ENCODE results near the gene SYNGAP1. TPM values are rescaled to one million over a fixed set of nuclear protein-coding genes. Genes with fewer than 3 reads are reported as not detected.
A peak's percentile ranks its signal among the peaks of the same experiment; 100 is the strongest.

SYNGAP1 gene
- total RNA-seq, 1 donor from 2014 or later, result 32.6 TPM

DNA sequence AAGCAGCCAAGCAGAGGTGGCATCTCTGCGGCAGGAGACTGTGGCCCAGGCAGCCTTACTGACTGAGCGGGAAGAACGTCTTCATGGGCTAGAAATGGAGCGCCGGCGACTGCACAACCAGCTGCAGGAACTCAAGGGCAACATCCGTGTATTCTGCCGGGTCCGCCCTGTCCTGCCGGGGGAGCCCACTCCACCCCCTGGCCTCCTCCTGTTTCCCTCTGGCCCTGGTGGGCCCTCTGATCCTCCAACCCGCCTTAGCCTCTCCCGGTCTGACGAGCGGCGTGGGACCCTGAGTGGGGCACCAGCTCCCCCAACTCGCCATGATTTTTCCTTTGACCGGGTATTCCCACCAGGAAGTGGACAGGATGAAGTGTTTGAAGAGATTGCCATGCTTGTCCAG, 15.0 kb upstream of the SYNGAP1 start:
- no peak for DNase-seq (ENCODE audit: low spot score)

DNA sequence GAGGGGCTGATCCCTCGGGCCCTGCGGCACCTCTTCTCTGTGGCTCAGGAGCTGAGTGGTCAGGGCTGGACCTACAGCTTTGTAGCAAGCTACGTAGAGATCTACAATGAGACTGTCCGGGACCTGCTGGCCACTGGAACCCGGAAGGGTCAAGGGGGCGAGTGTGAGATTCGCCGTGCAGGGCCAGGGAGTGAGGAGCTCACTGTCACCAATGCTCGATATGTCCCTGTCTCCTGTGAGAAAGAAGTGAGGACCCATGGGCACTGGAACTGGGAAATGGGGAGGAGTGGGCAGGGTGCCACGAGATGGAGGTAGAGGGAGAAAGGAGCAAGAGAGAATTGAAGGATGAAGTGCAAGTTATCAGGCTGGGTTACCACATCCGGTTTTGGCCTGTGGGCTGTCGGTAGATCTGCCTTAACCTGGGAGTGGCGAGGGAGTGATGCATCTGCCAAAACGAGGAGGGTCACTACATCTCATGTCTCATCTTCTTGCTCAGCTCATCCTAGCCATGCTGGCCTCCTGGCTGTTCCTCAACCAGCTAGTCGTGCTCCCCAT, 14.4 kb upstream of the SYNGAP1 start:
- DNase-seq (ENCODE audit: low spot score), result no peak

DNA sequence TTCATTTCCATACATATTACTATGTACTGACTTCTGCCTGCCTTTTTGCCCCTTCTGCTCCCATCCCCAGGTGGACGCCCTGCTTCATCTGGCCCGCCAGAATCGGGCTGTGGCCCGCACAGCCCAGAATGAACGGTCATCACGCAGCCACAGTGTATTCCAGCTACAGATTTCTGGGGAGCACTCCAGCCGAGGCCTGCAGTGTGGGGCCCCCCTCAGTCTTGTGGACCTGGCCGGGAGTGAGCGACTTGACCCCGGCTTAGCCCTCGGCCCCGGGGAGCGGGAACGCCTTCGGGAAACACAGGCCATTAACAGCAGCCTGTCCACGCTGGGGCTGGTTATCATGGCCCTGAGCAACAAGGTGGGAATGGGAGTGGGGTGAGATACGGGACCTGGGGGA, 13.7 kb upstream of the SYNGAP1 start:
- DNase-seq (ENCODE audit: low spot score), result no peak

DNA sequence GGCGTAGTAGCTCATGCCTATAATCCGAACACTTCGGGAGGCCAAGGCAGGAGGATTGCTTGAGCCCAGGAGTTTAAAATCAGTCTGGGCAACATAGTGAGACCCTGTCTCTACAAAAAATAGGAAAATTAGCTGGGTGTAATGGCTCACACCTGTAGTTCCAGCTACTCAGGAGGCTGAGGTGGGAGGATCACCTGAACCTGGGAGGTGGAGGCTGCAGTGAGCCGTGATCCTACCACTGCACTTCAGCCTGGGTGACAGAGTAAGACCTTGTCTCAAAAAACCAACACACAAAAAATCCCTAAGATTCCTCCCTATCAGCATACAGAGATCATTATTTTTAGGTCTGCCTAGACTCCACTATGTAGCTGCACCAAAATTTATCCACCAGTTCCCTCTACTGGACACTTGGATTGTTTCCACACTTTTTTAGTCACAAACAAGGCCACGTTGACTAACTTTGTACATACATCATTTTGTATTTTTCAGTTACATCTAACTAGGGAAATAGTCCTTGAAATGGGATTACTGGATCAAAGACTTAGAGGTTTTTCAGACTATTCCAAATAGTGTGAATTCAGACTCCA, 12.6 kb upstream of the SYNGAP1 start:
- no peak for DNase-seq (ENCODE audit: low spot score)

DNA sequence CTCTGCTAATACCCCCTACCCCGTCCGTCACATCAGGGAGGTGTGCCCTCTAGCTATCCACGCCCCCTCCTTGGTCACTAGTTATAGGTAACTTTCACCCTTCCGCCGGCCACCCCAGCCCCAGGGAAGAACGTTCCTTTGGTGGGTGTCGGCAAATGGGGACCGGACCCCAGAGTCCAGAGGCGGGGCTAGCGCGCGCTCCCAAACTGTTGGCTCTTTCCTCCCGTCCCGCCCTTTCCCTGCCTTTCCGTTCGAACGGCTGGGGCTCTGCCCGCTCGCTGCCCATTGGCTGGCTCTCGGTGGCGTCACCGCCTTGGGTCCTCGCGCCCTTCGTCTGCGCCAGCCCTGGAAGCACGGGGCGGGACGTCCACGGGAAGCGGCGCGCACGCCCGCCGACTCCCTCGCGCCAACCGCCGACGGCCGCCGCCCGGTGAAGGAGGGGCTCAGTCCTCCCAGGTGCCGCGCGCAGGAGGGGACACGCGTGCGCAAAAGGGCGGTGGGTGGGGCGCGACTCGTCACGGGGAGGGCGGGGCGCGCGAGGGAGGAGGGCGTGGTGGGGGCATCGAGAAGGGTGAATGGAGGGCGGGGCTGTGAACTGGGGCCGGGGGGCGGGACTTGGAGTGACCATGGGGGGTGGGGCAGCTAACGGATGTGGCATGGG, 9.7 kb upstream of the SYNGAP1 start:
- peak; percentile 97 for DNase-seq (ENCODE audit: low spot score)

DNA sequence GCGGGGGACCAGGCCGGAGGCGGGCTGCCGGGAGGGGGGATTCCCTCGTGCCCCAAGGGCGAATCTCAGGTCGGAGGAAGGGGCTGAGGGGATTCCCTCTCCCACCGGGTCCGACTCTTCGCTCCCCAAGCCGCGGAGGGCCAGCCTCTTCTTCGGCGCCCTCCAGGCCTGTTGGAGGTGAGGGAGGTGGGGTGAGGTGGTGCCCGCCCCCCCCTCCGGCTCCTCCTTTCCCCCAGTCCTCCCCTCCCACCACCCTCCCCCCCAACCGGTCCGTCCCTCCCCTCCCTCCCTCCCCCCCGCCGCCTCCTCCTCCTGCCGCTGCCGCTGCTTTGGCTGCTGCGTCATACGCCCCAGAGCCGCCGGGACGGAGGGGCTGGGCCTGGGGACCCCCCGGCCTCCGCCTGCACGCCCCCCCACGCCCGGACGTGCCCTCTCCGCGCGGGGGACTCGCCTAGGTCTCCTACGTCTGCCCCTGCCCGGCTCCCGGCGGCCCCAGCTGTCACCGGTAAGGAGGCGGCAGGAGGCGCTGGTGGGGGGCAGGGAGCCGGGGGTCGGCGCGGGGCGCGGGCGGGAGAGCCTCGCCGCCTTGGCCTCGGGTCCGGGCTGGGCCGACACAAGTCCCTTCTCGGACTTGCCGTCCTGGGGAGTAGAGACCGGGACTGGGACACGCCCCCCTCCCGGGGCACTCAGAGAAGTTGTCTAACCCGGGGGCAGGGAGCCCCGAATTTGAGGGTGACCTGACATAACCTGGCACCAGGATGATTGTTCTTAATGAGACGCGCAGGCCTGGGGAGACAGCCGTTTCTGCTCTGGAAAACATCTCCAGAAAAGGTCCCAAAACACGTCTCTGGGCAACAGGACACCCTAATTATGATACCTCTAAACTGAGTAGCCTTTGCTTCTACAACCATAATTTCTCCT, 8.9 kb upstream of the SYNGAP1 start, which contains the start of gene PHF1:
TSS of gene PHF1 (plus strand) at position 304 of the 921 bp plus-strand sequence. CDS start 1,250 bp downstream, outside the sequence.
- peak; percentile 67 for DNase-seq (ENCODE audit: low spot score)

DNA sequence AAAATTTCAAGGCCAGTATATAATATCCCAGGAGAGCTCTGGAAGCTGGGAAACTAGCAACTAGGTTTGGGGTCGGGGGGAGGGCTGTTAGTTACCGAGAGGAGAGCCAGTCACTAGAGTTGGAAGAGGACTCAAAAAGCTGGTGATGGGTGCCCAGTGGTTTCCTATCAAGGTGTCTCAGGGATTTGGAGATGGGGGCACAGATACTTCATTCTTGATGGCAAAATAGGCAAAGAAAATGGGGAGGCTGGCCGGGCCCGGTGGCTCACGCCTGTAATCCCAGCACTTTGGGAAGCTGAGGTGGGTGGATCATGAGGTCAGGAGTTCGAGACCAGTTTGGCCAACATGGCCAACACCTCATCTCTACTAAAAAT, 8.2 kb upstream of the SYNGAP1 start:
- DNase-seq (ENCODE audit: low spot score), result no peak

DNA sequence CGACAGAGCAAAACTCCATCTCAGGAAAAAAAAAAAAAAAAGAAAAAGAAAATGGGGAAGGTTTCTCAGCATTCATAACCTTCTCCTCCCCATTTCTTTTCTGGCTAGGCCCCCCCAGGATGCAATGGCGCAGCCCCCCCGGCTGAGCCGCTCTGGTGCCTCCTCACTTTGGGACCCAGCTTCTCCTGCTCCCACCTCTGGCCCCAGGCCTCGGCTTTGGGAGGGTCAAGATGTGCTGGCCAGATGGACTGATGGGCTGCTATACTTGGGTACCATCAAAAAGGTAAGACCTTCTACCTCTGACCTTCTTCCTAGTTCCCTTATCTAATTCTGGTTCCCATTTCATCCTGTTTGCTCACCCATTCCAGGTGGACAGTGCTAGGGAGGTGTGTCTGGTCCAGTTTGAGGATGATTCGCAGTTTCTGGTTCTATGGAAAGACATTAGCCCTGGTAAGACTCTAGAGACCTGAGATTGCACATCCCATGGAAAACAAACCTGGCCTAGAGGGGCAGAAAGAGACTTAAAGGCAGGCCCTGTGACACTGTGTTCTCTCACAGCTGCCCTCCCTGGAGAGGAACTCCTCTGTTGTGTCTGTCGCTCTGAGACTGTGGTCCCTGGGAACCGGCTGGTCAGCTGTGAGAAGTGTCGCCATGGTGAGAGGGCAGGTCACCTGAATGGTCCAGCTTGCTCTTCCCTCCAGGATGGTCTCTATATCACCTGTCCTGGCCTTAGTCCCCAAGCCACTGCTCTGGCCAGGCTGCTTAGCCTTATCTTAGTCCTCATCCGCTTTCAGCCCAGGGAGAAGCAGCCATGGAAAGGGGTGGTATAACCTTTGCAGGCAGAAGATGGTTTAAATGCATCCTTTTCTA, 7.5 kb upstream of the SYNGAP1 start:
- no peak for DNase-seq (ENCODE audit: low spot score)

DNA sequence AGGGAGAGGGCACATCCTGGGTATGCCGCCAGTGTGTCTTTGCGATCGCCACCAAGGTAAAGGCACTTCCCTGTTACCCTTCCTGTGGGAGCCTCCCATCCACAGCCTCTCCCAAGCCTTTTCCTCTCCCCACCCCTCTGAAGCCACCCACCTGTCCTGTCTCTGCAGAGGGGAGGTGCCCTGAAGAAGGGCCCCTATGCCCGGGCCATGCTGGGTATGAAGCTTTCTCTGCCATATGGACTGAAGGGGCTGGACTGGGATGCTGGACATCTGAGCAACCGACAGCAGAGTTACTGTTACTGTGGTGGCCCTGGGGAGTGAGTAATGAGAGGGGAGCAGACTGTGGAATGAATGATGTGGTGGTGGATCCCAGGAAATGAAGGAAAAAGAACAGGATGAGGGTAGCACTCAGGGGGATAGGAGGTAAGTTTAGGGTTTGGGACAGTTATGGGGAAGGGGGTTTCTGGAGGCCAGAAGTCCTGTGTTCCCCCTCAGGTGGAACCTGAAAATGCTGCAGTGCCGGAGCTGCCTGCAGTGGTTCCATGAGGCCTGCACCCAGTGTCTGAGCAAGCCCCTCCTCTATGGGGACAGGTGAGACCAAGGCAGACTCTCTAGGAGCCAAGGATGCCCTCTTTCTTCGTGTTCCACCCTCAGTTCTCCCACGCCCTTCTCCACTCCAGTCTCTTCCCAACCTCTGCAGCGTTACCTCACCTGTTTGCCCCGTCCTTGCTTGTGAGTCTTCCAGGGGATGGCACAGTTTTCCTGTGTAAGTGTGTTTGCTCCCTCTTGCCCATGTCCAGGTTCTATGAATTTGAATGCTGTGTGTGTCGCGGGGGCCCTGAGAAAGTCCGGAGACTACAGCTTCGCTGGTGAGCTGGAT, 6.4 kb upstream of the SYNGAP1 start:
- no peak for DNase-seq (ENCODE audit: low spot score)

DNA sequence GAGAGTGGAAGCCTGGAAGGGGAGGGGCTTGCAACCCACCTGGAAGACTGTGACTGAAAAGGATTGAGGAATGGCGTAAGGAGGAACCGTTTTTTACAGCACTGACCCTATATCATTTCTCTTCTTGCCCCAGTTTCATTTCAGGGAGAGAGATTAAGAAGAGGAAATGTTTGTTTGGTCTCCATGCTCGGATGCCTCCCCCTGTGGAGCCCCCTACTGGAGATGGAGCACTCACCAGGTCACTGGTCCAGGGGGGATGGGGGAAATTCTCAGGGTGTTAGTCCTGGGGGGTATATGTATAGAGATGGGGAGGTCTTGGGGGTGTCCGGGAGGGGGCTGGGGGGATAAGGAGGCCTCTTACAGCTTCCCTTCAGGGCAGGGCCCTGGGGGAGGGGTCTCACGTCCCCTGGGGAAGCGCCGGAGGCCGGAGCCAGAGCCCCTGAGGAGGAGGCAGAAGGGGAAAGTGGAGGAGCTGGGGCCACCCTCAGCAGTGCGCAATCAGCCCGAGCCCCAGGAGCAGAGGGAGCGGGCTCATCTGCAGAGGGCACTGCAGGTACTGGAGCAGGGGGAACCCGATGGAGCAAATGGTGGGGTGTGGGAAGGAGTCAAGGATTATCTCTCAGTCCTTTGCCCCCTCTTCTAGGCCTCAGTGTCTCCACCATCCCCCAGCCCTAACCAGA, 5.1 kb upstream of the SYNGAP1 start:
- DNase-seq (ENCODE audit: low spot score), result no peak

DNA sequence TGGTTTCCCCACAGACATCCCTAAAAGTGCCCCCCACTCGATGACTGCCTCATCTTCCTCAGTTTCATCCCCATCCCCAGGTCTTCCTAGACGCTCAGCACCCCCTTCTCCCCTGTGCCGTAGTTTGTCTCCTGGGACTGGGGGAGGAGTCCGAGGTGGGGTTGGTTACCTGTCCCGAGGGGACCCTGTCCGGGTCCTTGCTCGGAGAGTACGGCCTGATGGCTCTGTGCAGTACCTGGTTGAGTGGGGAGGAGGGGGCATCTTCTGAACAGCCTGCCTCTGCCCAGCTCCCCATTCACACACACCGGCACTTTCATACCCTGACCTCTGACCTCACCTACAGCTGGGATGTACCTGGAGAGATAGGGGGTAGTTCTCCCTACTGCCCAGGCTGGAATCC, 4.0 kb upstream of the SYNGAP1 start:
- no peak for DNase-seq (ENCODE audit: low spot score)

DNA sequence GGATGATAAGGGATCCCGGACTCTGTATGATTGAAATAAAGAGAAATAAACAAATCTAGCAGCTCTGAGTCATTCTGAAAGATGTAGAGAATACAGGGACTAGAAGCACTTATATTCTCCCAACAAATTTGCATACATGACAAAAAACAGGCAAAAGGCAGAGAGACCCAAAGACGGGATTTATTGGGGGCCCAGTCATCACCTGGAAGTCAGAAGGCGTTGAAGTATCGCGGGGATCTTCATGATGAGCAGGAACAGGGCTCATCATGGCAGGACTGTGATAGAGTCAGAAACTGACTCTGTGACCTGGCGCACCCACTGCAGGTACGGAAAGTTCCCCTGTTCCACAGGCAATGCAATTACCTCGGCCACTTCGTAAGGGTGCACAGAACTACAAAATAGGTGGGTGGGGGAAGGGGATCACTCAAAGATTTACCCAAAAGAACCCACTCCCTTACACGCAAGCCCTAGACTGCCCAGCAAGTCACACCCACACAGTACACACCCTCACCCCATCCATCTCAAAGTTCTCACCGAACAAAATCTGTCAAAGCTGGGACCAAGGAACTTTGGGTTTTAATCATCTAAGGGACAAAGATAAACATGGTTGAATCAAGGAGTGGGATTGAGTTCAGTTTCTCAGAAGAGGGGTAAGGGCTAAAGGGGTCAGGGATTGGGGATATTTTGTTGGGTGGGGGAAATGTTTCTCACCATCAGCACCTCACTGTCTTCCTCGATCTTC, 3.3 kb upstream of the SYNGAP1 start:
- no peak for DNase-seq (ENCODE audit: low spot score)

DNA sequence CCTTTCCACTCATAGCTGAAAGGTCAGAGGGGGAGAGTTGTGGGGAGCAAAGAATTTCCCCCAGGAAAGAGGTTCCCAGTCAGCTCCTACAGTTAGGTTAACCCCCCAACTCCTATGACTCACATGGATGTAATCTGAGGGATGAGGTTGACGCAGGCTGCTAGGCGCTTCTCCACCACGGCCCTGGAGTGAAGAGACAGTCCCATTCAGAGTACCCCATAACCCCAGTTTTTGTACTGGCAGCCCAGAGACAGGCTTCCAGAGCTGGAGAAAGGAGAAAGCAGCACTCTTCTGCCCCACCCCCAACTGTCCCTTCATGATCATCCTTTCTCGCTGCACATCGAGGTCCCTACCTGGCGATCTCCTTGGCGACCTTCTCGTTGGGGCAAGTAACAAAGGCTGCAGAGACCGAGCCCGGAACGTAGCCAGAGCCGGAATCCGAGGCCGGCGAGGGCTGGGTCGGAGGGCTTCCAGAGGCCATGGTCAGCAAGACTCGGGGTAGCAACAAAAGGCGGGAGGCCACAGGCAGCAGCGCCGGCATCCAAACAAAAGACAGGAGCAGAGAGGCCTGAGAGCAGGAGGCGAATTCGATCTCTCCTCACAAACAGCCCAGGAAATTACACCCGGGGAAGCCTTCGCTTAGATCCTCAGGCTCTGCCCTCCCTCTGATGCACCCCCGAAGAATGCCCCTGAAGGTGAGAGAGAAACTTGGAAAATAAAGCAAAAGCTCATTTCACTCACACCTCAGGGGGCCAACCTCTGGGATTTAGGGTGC, 2.5 kb upstream of the SYNGAP1 start:
- peak; percentile 54 for DNase-seq (ENCODE audit: low spot score)

DNA sequence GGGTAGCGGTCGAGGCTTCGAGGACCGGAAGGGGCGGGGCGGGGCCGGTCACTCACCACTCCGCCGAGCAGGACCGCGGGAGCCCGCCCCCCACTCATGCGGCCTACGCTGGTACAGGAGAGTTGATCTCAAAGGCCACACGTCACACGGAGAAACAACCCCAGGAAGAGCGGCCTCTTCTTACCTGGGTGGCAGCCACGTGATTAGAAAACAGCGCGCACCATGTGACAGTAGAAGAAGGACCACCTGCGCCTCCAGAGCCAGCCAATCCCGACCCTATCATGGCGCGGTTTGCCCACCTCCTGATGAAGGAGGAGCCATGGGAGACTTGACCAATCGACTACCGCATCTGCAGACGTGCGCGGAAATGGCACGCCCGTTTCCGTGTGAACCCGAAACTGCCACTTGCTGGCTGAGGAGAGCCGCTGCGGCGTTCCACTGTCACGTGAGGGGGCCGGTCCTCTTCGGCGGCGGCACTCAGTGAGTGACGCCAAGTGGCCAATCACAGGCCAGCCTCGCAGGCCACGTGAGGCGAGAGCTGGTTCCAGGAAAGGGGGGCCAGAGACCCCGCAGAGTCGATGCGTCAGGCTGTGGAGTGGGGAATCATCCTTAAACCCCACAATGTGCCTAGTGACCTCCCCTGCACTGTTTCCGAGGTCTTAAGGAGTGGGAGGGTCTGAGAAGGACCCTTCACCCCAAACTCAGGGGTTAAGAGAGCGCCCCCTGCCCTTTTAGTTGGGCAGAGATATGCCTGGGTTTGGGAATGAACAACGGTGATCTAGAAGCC, 1.8 kb upstream of the SYNGAP1 start, which contains the start of gene CUTA:
TSS of gene CUTA (minus strand) at position 205 of the 787 bp plus-strand sequence. CDS start at position 98, 107 bp downstream.
- DNase-seq (ENCODE audit: low spot score), result peak; percentile 99

DNA sequence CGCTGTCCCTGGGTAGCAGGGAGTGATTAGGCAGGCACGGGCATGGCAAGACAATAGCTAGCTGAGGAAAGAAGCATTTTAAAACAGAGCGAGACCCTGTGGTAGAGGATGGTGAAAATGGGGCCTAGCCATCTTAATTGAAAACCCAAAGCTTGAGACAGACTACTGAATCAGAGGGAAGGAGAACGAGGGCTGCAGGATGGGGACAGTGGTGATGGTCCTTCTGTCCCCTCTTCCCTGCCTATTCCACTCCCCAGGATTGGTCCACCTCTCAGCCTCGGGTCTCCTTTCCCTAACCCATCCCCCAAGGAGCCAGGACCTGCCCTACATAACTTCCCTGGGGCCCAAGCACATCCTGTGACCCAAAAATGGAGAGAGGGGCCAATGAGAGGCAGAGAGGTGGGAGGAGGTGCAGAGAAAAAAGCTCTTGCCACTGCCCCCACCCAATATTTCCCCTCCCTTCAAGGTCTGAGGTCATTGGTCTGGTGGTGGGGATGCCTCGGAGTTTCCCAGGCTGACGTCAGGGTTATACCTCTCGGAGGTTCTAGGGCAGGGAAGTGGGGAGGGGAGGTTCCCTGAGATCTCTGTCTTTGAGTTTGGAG, 1.1 kb upstream of the SYNGAP1 start:
- DNase-seq (ENCODE audit: low spot score), result no peak

DNA sequence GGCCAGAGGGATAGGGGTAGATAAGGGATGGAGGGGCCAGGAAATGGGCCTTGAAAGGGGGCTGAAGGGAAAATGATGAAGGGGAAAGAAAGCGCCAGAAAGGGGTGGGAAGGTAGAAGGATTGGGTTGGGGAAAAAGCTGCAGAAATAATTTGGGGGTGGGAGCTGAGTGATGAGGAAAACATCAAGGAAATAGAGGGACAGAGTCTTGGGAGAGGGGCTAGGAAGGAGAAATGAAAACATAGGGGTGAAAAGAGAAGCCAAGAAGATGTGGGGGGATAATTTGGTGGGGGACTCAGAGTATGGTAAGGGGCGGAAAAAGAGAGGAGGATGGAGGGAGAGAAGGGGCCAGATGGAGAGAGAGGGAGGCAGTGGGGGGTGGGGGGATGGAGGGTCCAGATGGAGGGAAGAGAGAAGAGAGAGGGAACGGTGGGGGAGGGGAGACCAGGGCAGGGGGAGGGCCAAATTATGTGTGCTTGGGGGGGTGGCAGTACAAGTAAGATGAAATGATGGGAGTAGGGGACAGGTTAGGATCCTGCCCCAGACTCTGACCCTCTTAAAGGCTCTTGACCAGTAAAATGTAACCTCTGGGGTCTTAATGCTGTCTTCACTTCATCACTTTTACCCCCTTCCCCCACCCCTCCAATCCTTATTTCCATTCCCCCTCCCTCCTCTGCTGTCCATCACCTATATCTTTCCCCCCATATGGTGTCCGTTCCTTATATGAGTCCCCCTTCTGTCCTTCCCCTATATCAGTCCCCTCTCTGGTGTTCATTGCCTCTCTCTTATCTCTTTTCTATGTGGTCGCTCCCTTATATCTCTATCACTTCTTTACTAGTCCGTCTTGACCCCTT, 852 bp downstream of the SYNGAP1 start:
- no peak for DNase-seq (ENCODE audit: low spot score)

Measured in ureter (tissue), 1 donor.